ENCODE data around the gene RAB5IF.

GRCh38 chr20:36585410-36586125, 20.0 kb upstream of the RAB5IF start:
- TF ChIP-seq CTCF (IDR thresholded peaks at IDR 0.05 in 8 of 11, conservative IDR thresholded peaks at IDR 0.05 in 3 of 11) (no peak), POLR2AphosphoS5 (IDR thresholded peaks at IDR 0.05) (peak in 1 of 3 donors; percentile 15)

Data from spleen (tissue), 7 donors.